ENCODE data around the gene SAMMSON. TPM values are rescaled to one million over a fixed set of nuclear protein-coding genes. Genes with fewer than 3 reads are reported as not detected.
A peak's percentile ranks its signal among the peaks of the same experiment; 100 is the strongest.

SAMMSON gene
- total RNA-seq, 1 experiment from 2014 or later, result not detected

DNA sequence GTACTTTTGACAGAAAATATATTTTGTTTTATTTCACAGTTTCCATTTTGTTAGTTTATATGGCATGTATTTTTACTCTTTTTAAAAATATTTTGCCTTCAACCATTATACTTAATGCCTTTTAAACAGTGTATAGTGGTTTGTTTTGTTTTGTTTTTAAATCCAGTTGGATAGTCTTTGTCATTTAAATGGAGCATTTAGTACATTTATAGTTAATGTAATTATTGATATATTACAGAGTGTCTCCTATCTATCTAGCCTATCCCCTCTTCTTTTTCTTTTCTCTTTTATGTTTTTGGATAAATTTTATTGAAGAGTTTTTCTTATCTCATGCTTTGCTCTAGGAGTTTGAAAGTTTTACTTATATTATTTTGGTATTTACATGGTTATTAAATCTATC, 3.6 kb downstream of the SAMMSON start:
- DNase-seq (ENCODE audit: low spot score), result no peak
- in situ Hi-C loops (cut with HindIII; ENCODE audit: low sequenced_read_pairs), result no loop called here

DNA sequence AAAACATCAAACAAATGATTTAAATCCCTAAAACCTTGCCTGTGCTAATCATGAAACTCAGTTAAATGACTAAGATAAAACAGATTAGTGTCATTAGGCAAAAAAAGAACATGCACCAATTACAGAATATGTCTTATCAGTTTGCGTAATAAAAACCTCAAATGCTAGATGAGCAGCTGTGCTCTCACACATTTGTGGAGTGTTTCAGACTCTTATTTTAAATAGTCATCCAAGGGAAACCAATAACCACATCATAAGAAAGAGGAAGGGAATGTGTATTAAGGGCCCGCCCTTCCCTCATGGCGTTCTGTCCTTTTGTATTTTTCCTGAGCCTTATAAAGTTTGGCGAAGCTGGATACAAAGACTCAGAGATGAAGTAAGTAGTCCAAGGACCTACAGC, 6.6 kb downstream of the SAMMSON start:
- in situ Hi-C loops (cut with HindIII; ENCODE audit: low sequenced_read_pairs), result no loop called here
- no peak for DNase-seq (ENCODE audit: low spot score)

DNA sequence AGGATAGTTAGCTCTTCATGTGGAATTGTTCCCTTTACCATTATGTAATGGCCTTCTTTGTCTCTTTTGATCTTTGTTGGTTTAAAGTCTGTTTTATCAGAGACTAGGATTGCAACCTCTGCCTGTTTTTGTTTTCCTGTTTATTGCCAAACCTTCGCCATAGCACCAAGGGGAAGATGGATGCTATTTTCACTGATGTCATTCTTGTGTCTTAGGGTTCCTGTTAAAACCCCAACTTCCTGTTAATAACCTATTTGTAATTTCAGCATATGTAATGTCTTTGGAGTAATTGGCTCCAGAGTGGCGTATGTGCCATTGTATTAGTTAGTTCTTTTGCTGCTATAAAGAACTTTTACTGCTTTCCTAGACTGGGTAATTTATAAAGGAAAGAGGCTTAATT, 10.8 kb downstream of the SAMMSON start:
- in situ Hi-C loops (cut with HindIII; ENCODE audit: low sequenced_read_pairs), result no loop called here
- no peak for DNase-seq (ENCODE audit: low spot score)

DNA sequence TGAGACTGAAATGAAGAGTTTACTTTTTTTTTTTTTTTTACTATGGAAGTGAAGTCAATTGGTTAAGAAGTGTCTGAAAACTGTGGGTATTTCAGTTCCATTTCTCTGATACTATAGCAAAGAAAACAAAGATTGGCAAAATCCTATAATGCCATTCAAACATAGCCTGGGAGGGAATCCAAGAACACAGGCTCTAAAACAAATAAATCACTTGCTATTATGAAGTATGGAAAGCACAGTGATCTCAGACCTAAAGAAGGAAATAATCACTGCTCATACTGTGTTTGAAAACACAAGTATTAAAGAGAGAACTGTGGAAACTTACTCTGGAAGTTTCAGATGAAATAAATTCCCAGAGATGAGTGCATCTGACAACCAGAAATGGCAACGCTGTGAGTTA, 12.0 kb downstream of the SAMMSON start:
- no peak for DNase-seq (ENCODE audit: low spot score)
- in situ Hi-C loops (cut with HindIII; ENCODE audit: low sequenced_read_pairs), result no loop called here

DNA sequence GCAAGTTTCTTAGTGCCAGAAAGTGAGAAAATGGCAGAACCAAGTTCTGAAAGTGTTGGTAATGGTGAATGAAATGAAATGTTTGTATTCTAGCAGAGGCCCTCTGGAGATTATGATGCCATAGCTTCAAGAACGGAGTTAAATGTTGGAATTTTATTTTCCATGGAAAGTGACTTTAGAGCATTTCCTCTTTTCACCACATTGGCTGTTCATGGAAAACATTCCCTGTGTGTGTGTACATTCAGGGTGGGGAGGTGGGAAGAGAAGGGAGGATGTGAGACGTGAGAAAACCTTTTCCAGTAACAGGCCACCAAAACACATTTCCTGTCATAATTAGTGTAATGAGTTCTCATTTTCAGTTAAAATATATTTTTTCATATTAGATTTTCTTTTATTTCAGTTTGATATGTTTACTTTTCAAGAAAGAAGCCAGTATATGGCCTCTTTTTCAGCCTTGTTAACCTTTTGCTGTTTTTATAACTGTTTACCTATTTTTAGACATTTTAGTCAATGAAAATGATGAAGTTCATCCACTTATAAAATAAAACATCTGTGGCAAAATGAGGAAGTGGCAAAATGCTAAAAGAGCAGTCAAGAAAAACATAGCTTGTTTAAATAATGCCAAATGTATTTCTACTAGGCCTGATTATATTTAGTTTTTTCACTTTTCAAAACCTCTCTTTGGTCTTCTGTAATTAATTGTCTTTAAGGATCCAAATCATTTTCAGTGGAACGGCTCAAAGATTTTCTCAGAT, 21.6 kb downstream of the SAMMSON start:
- in situ Hi-C loops (cut with HindIII; ENCODE audit: low sequenced_read_pairs), result no loop called here
- no peak for DNase-seq (ENCODE audit: low spot score)

DNA sequence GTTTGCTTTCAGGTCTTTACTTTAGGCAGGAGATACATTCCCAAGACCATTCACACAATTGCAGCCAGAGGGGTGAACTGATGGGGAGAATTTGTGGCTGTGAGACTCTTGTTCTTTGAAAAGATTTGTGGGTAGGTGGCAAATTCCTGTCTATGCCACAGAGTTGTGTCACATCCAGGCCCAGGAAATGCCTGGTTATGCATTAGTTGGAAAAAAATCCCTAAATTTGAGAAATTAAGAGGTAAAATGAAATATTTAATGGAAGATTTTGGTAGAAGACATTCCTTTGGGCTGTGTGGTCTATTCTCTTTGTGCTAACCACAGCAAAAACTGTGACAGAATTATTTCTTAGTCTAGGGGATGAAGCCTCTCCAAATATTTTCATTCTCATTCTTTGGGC, 28.8 kb downstream of the SAMMSON start:
- no peak for DNase-seq (ENCODE audit: low spot score)
- in situ Hi-C loops (cut with HindIII; ENCODE audit: low sequenced_read_pairs), result no loop called here

DNA sequence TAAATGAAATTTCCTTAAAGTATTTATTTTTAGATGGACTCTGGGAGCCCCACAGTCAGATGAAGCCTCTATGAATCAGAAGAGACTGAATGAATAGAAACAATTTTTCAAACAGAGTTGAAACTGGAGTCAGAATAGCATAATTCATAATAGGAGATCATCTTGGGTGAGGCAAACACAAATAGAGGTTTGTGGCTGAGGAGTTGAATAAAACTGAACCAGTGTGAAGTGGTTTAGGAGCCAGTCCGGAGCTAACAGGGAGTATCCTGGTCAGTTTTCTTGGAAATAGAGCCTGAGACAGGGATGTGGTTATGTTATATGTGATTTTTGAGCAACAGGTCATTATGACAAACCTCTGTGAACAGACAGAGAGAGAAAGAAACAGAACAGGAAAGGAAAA, 39.2 kb downstream of the SAMMSON start:
- in situ Hi-C loops (cut with HindIII; ENCODE audit: low sequenced_read_pairs), result no loop called here
- DNase-seq (ENCODE audit: low spot score), result no peak

DNA sequence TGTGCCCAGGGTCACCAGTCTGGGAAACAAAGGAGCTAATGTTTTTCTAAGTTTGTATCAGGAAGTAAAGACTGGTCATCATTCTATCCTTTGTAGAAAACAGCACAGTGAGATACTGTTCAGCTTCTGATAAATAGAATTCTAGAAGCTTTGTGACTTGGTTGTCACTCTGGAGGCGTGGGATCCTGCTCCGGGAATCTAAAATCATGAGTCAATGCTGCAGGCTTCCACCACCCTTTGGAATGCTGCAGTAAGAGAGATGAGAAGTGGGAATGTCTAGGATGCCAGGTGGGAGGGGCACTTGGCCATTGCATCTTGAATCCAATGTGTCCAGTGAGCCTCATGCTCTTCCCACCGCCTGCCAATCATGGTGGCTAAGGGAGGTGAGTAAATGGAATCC, 40.9 kb downstream of the SAMMSON start:
- in situ Hi-C loops (cut with HindIII; ENCODE audit: low sequenced_read_pairs), result no loop called here
- DNase-seq (ENCODE audit: low spot score), result no peak

DNA sequence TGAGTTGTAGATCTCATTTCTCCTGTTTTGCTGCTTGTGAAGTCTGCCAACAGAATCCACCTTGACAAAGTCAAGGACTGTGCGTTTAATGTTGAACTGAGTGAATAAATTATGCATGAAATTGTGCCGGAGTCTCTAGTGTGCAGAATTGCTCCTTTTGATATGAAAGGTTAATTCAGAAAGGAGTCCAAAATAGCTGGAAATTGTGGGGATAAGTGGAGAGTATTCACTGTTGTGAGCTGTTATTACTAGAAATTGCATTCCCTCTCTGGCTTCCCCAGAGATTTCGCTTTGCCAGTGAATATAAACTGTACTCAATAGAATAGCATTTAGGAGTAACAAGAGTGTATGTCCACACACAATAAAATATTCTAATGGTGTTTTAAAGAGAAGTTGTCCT, 43.1 kb downstream of the SAMMSON start:
- DNase-seq (ENCODE audit: low spot score), result no peak
- in situ Hi-C loops (cut with HindIII; ENCODE audit: low sequenced_read_pairs), result no loop called here

DNA sequence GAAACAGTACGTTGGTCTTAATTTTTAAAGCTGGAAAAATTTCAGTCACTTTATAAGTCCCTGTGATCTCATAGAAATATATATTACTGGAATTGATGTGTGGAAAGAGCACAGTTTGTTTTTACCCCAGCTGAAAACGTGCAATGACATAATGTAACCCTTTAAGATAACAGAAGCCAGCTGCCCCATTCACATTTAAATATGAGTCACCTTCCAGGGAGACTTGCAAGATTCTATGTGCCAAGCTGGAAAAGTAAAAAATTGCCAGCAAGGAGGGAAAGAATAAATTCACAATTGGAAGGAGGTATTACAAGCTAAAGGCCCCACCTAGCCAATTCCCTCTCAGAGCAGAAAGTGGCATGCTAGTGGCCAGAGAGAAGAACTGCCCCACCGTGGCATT, 50.2 kb downstream of the SAMMSON start:
- DNase-seq (ENCODE audit: low spot score), result no peak
- in situ Hi-C loops (cut with HindIII; ENCODE audit: low sequenced_read_pairs), result no loop called here

DNA sequence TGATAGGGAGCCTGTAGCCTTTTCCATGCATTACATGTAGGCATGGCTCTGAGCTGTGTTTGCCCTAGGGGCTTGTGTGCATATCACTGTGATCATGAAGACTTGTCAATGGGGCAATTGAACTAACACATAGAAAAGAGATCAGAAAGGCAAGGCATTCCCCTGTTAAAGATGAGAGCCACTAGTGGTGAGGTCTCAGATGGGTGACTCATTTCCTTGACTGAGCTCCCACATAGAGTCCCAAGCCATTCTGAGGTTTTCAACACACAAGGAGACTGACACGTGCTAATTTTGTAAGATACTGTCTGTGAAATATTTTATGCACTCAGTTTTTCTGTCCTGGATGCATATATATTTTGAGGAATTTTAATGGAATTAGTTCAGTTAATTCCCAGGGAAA, 53.8 kb downstream of the SAMMSON start:
- in situ Hi-C loops (cut with HindIII; ENCODE audit: low sequenced_read_pairs), result no loop called here
- DNase-seq (ENCODE audit: low spot score), result no peak

DNA sequence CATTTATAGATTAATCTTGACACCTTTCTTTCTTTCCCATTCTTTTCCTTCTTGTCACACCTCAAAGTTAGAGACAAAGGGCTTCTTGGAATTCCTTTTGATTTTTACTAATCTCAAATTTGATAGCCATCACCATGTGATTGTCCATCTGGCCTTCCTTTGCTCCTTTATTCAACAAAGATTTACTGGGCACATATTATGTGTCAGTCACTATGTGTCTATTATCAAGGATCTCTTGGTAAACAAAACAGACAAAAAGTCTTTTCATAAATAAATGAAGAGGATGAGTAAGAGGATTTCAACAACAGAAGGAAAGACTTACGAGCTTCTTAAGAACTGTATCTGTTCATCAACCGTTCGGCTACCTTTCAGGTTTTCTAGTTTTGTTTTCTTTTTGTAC, 56.5 kb downstream of the SAMMSON start:
- in situ Hi-C loops (cut with HindIII; ENCODE audit: low sequenced_read_pairs), result no loop called here
- DNase-seq (ENCODE audit: low spot score), result no peak

DNA sequence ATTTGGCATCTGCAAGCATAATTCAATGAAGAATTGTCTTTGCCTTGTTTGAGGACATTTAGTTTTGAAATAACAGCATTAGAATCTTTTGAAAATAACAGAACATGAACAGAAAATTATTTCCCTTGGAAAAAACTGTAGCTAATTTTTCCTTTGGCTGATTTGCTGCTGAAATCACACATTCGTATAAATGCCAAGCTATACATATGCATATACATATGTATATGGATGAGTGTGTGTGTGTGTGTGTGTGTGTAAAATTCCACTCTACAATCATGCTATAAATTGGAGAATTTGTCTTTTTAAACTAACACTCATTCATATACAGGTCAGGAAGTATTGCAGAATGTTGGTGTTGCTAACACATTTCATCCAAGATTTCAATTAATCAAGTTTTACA, 57.9 kb downstream of the SAMMSON start:
- in situ Hi-C loops (cut with HindIII; ENCODE audit: low sequenced_read_pairs), result no loop called here
- DNase-seq (ENCODE audit: low spot score), result no peak

DNA sequence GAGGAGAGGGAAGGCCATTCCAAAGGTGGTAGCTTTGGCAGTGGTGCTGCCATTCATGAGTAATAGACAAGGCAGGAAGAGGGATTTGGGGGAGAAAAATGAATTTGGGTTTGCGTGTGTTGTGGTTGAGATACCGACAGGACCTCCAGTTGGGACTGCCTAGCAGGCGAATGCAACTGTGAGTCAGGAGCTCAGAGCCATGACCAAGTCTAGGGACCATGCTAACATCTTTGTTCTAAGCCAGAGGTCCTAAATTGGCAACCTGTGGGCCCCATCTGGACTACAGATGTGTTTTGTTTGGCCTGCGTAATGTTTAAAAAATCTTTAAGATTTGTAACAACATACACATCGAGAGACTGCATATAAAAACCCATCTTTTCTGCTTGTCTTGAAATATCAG, 61.6 kb downstream of the SAMMSON start:
- DNase-seq (ENCODE audit: low spot score), result no peak
- in situ Hi-C loops (cut with HindIII; ENCODE audit: low sequenced_read_pairs), result no loop called here

DNA sequence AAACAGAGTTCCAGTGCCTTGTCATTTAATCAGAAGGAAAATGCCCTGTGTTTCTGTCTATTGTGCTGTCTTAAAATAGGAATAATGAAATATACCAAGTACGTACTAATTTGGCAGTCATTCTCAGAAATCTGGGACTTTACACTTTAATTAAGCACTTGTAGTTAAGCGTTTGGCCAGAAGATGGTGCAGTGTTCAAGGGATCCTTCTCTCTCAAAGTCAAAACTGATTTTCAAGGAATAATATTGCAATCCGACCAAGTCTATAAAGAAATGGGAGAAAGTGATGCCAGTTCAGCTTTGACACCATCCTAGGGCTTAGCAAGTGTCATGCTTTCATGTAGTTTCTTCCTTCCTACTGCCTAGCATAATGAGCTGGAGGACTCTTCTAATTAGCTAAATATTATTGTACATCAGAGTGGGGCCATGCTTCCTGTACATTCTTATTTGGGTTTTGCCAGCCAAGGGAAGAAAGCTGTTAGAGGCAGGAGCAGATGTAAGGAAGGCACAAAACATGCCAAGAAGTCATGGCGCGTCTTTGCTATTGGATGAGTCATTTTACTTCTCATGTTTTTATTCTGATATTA, 64.8 kb downstream of the SAMMSON start:
- DNase-seq (ENCODE audit: low spot score), result peak; percentile 48
- in situ Hi-C loops (cut with HindIII; ENCODE audit: low sequenced_read_pairs), result no loop called here

DNA sequence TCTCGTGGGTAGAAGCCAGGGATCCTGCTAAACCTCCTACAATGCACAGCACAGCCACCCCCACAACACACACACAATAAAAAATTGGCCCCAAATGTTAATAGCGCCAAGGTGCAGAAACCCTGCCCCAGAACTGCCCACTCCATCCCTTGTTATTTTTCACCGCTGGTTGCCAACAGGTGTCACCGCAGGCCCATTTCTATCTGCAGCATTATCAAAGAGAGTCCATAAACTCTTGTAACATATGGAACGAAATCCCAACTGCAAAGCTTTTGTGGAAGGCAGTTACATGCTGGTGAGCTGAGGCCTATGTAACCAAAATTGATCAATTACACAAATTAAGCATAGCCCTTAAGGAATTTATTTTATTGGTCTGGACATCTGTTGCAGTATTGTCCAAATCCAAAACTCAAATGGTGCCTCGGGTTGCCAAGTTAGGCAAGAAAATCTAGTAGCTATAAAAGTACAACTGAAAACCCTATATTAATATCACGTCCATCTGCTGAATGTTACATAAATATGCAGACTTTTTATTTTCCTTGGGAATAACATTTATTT, 66.2 kb downstream of the SAMMSON start:
- DNase-seq (ENCODE audit: low spot score), result no peak
- in situ Hi-C loops (cut with HindIII; ENCODE audit: low sequenced_read_pairs), result no loop called here

DNA sequence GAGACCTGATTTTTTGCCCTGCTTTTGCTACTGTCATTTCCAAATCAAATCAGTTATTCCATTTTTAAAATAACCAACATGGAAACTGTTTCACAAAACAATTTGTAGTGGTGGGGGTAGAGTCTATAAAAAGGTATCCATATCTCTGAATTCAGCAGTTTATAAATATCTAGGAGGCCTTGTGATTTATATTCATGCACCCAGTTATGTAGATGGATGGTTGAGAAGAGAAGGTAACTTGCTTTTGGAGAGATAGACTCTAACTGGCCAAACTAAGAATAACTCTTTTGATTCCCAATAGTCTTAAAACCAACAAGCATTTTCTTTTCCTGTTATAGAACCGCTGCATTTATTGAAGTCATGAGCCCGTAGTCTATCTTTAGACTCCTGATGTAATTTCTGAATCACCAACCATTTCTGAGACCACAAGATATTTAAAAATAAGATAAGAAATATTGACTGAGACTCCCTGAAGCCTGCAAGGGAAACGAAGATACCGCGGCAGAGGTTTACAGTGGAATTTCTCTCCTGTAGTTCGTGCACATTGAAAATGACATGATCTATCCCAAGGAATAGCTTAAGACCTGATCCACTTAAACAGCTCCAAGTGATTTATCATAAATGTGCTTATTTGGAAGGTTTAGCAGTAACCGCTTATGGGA, 68.5 kb downstream of the SAMMSON start:
- in situ Hi-C loops (cut with HindIII; ENCODE audit: low sequenced_read_pairs), result no loop called here
- no peak for DNase-seq (ENCODE audit: low spot score)

DNA sequence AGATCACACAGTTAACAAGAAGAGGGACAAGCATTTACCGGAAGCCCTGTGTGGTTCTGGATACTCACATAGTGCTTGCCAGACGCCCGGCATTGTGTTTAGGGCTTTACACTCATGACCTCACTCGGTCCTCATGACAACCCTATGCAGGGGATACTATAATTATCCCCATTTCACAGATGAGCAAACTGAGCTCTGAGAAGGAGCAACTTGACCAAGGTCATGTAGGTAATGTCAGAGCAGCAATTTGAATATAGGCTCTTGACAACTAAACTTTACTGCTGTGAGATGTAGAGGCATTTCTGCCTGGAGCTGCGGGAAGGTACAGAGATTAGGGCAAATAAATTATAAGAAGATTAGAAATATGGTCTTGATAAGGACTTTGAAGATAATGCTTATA, 70.0 kb downstream of the SAMMSON start:
- DNase-seq (ENCODE audit: low spot score), result no peak
- in situ Hi-C loops (cut with HindIII; ENCODE audit: low sequenced_read_pairs), result no loop called here

DNA sequence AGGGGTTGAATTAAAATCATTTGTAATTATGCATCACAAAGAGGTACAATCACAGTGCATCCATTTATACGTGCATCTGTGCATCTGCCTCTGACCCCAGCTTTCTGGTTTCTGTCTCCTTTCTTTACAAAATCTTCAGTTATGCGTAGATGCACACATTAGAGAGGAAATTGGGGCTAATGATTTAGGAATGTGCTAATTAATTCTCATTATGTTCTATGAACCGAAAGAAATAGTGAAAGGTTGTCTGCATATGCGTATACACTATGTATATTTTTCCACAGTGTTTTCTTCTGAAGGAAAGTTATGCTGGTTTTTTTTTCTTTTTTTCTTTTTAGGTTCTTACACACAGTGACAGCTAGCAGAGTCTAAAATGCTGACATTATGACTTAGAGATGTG, 71.6 kb downstream of the SAMMSON start:
- DNase-seq (ENCODE audit: low spot score), result no peak
- in situ Hi-C loops (cut with HindIII; ENCODE audit: low sequenced_read_pairs), result no loop called here

DNA sequence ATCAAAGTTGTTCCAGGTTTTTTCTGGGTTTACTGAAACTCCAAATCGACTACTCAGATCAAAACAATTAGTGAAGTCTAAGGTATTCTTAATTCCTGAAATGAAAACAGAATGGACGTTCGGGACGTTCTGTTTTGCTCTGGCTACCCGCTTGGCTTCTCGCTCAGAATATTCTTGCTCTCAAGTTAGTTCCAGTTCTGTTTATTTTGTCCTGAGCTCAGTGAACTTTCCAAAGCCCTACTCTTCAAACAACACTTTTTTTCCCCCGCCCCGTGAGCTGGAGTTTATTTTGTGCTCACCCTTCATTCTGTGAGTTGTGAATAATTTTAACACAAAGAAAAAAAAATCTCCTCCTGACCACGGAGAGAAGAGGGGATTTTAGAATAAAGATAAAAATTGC, 72.6 kb downstream of the SAMMSON start:
- DNase-seq (ENCODE audit: low spot score), result no peak
- in situ Hi-C loops (cut with HindIII; ENCODE audit: low sequenced_read_pairs), result no loop called here

DNA sequence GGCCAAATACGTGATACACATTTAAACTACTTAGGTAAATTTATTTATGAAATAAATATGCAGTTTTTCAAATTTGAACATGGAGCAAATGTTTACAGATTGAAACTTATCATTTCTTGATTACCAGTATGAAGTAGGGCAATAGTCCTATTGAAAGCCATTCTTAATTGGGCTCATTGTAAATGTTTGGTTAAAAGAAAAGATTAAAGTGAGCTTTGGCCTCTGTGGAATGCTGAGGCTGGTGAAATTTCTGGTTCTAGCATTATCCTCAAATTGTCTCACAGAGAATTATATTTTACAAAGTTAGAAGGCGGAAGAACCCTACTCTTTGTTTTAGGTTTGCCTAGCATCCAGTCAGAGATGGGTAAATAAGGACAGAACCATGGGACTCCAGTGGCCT, 73.2 kb downstream of the SAMMSON start:
- DNase-seq (ENCODE audit: low spot score), result no peak
- in situ Hi-C loops (cut with HindIII; ENCODE audit: low sequenced_read_pairs), result no loop called here
